Prostate gland (tissue), 2 donors: Measurements from ENCODE around the gene RGS3. TPM values are rescaled to one million over a fixed set of nuclear protein-coding genes. Genes with fewer than 3 reads are reported as not detected.

ENCODE experiments used
- DNase-seq: peaks from one replicate; pipeline ENCODE4 v3.0.0-alpha.2; 2019; ENCODE audit warnings: low spot score
- H3K27ac ChIP-seq, 2 donors: fragments of 200-600 bp; sonication (generic); 2 replicates each; pipeline ENCODE4 v1.5.1; 2017 to 2019
- H3K27me3 ChIP-seq: fragments of 200-600 bp; sonication (generic); replicated peaks from 2 replicates; pipeline ENCODE4 v1.5.1; 2019; ENCODE audit not compliant: insufficient read depth
- H3K36me3 ChIP-seq, 2 donors: fragments of 200-600 bp; sonication (generic); 1 replicate in 1 of 2; 2 replicates in 1 of 2; pipeline versions ENCODE4 v1.5.1 to v1.8.1; 2017 to 2019
- H3K4me1 ChIP-seq: fragments of 200-600 bp; sonication (generic); replicated peaks from 2 replicates; pipeline ENCODE4 v1.5.1; 2019
- H3K4me3 ChIP-seq, 2 donors: fragments of 200-600 bp; sonication (generic); 2 replicates each; pipeline ENCODE4 v1.5.1; 2017 to 2019
- H3K9me3 ChIP-seq: fragments of 200-600 bp; sonication (generic); 2 replicates; pipeline ENCODE4 v1.5.1; 2017
- POLR2A ChIP-seq: fragments of 450-650 bp; IDR thresholded peaks from one replicate; pipeline ENCODE4 v1.6.1; 2016; ENCODE audit warnings: antibody characterized with exemption, mild to moderate bottlenecking
- POLR2AphosphoS5 ChIP-seq: sonication (generic); formaldehyde crosslinking; IDR thresholded peaks from one replicate; pipeline ENCODE4 v1.6.1; 2017; ENCODE audit warnings: antibody characterized with exemption
- WGBS: methylation state at CpG from one replicate; pipeline ENCODE4 v1.1.5; 2018; 5-methylcytosine and 5-hydroxymethylcytosine counted together
- intact Hi-C: fragments of 100-400 bp; cut with DNase I; formaldehyde crosslinking; loops from one replicate; pipeline ENCODE4 v1.14.2; 2022
- total RNA-seq, 2 donors: library from RNA; depleted of rRNA; stranded (reverse); fragments of >200 nt; gene quantifications; one replicate each; pipeline ENCODE4 v1.1.0, GENCODE V29; 2016
- TF ChIP-seq, protein P1 (sequence below), 4 experiments: fragments of 200-600 bp in 2 of 4; fragments of 450-650 bp in 2 of 4; sonication (generic) in 2 of 4; IDR thresholded peaks; 1 replicate in 3 of 4; 2 replicates in 1 of 4; pipeline ENCODE4 v1.5.1; 2016 to 2019; ENCODE audit warnings: antibody characterized with exemption in 4 of 4, mild to moderate bottlenecking in 2 of 4, moderate library complexity in 2 of 4

Gene RGS3
- total RNA-seq, 2 donors from 2014 or later = 26.5 to 98.9 TPM

DNA sequence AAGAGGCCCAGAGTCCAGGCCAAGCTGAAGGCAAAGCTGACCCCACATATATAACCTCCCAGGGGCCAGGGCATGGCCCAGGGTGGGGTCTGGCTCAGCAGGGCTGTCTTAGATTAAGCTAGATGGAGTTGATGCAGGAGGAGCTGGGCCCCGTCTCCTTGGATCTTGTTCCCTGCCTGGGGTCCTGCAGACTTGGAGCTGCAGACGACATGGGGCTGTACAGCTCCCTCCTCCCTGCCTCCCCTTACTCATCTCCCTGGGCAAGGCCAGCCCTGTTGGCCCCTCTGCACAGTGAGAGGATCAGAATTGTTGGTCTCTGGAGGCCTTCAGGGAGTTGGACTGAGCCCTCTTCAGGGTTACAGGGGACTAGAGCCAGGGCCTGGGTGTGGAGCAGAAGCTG is 134.9 kb downstream of the RGS3 start:
- Histone ChIP-seq H3K4me1 (peaks cover 9% of the 10 kb centered on the region), H3K4me3 (no peak overlapping the region), H3K9me3 (no peaks in the 10 kb centered on the region), H3K27ac (no peak overlapping the region), H3K27me3 (no peaks in the 10 kb centered on the region), H3K36me3 (peaks cover 3 to 11% of the 10 kb centered on the region in 2 donors)
- TF ChIP-seq POLR2A (no peak), POLR2AphosphoS5 (no peak)
- TF ChIP-seq, protein P1, sequence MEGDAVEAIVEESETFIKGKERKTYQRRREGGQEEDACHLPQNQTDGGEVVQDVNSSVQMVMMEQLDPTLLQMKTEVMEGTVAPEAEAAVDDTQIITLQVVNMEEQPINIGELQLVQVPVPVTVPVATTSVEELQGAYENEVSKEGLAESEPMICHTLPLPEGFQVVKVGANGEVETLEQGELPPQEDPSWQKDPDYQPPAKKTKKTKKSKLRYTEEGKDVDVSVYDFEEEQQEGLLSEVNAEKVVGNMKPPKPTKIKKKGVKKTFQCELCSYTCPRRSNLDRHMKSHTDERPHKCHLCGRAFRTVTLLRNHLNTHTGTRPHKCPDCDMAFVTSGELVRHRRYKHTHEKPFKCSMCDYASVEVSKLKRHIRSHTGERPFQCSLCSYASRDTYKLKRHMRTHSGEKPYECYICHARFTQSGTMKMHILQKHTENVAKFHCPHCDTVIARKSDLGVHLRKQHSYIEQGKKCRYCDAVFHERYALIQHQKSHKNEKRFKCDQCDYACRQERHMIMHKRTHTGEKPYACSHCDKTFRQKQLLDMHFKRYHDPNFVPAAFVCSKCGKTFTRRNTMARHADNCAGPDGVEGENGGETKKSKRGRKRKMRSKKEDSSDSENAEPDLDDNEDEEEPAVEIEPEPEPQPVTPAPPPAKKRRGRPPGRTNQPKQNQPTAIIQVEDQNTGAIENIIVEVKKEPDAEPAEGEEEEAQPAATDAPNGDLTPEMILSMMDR (IDR thresholded peaks at IDR 0.05) = no peak
- intact Hi-C loops = no loop called here
- 68% methylated on average over 2 of the region's 2 CpGs for WGBS
- DNase-seq = no peak

DNA sequence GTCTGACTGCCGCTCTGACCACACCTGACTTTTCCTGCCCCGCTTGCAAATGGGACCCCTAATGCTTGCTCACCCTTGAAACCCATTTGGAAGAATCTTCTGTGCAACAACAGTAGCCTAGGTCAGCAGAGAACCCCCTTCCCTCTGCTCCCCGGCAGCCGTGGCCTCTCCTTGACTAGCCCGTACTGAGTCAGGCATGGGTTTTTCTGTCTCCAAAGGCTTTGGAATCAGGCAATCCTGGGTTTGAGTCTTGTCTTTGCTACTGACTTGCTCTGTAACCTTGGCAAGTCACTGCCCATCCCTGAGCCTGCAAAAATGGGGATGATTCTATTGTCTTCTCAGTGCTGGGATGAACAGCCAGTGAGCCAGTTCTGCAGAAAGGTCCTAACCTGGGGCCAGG is 135.4 kb downstream of the RGS3 start:
- H3K36me3 ChIP-seq = peaks cover 3 to 11% of the 10 kb centered on the region in 2 donors
- no peak overlapping the region for H3K4me3 ChIP-seq
- peaks cover 5% of the 10 kb centered on the region for H3K4me1 ChIP-seq
- no peaks in the 10 kb centered on the region for H3K27me3 ChIP-seq
- H3K9me3 ChIP-seq = no peaks in the 10 kb centered on the region
- no peak overlapping the region for H3K27ac ChIP-seq
- TF ChIP-seq, protein P1 (IDR thresholded peaks at IDR 0.05) = no peak
- TF ChIP-seq POLR2A = no peak
- TF ChIP-seq POLR2AphosphoS5 = no peak
- WGBS = 87% methylated on average over 5 of the region's 5 CpGs
- intact Hi-C loops = no loop called here
- DNase-seq = no peak

DNA sequence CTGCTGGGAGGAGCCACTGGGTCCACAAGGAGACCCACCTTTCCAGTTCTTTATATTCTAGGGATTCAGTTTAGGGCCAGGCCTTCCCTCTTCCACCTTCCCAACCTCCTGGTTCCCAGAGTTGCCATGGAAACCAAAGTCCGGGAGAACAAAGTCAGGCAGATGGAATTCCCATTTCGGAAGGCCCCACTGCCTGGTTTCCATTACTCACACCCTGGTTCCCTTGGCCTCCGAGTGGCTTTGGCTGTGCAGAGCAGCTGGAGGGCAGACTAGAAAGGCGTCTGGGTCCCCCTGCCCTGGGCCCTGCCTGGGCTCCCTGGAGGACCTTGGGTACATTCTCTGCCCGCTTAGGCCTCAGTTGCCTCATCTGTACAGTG is 136.1 kb downstream of the RGS3 start:
- Histone ChIP-seq H3K27me3 (no peaks in the 10 kb centered on the region), H3K9me3 (no peaks in the 10 kb centered on the region), H3K4me3 (no peak overlapping the region), H3K4me1 (no peaks in the 10 kb centered on the region), H3K27ac (no peak overlapping the region), H3K36me3 (peaks cover 3 to 11% of the 10 kb centered on the region in 2 donors)
- 64% methylated on average over 5 of the region's 5 CpGs for WGBS
- intact Hi-C loops = no loop called here
- TF ChIP-seq POLR2AphosphoS5 (no peak), POLR2A (no peak)
- TF ChIP-seq, protein P1 (IDR thresholded peaks at IDR 0.05) = no peak
- no peak for DNase-seq

DNA sequence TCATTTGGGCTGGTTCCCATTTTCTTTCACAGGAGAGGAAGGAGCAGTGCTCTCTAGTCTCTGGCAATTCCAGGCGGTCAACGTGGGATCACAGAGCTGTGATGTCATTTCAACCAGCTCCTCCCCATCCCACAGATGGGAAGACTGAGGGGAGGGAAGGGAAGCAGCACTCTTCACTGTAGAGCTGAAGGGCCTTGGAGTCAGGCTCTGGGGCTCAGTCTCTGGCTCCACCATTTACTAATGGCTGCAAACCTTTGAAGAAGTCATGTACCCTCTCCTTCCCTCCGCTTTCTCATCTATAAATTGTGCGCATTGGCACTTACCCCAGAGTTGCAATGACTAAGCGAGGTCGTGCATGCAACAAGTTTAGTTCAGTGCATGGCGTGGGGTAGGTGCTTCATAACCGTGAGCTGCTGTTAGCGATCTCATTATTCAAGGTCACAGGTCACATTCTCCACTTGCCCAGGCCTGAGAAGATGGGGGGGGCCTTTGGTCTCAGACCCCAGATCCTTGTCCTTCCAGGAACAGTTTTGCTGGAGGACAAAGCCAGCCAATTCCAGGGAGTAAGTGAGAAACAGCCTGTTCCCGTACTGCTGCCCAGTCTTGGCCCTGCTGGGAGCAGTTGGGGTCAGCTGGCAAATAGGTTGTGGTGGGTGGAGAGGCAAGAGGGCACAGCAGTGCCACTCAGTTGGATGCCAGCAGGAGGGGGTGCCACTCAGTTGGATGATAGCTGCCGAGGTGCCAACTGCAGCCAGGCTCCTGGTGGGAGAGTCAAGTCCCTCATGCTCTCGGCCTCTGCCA is 136.7 kb downstream of the RGS3 start:
- Histone ChIP-seq H3K27me3 (no peaks in the 10 kb centered on the region), H3K4me1 (no peaks in the 10 kb centered on the region), H3K36me3 (peaks cover 3 to 11% of the 10 kb centered on the region in 2 donors), H3K27ac (no peak overlapping the region), H3K9me3 (no peaks in the 10 kb centered on the region), H3K4me3 (no peak overlapping the region)
- no peak for DNase-seq
- 76% methylated on average over 12 of the region's 12 CpGs for WGBS
- TF ChIP-seq POLR2AphosphoS5 (no peak), POLR2A (no peak)
- TF ChIP-seq, protein P1 (IDR thresholded peaks at IDR 0.05) = no peak
- intact Hi-C loops = no loop called here
